ENCODE measurements around the gene TANGO6.

Gene TANGO6

DNA sequence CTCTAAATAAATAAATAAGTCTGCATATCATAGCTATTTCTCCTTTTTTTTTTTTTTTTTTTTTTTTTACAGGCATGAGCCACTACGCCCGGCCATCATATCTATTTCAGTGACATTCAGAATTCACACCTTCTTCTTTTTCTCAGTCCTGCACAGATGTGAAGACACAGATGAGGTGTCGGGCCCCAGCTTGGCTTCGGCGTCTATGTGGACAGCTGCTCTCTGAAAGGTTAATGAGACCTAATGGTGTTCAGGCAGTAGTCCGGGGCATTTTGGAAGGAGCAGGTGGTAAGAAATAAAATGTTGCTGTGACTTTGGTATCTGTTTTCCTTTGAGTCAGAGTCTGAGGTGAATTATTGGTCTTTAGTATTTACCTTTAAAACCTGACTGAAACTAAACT lies 23.6 kb downstream of the TANGO6 start:
- no peak for DNase-seq (ENCODE audit: low spot score)

DNA sequence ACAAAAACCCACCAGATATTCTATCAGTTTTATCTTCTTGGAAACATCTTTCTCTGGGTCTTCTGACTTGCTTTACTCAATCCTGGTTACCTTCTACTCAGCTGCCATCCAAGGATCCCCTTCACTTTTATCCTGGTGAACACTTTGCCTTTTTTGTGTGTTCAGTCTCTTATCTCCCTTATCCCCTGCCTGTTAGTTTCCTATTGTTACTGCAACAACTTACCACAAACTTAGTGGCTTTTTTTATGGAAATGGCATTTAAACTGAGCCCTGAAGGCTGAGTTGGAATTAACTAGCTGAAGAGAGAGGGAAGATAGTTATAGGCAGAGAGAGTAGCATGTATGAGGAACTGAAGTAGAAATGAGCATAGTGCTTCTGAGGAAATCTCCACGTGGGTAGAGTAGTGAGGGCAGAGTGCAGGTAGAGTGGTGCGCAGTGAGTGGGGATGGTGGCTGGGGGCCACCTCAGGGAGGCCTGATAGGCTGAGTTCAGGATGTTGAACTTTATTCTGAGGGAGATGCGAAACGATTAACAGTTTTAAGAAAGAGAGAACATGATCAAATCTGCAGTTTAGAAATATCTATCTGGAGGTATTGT lies 26.3 kb downstream of the TANGO6 start:
- no peak for DNase-seq (ENCODE audit: low spot score)

DNA sequence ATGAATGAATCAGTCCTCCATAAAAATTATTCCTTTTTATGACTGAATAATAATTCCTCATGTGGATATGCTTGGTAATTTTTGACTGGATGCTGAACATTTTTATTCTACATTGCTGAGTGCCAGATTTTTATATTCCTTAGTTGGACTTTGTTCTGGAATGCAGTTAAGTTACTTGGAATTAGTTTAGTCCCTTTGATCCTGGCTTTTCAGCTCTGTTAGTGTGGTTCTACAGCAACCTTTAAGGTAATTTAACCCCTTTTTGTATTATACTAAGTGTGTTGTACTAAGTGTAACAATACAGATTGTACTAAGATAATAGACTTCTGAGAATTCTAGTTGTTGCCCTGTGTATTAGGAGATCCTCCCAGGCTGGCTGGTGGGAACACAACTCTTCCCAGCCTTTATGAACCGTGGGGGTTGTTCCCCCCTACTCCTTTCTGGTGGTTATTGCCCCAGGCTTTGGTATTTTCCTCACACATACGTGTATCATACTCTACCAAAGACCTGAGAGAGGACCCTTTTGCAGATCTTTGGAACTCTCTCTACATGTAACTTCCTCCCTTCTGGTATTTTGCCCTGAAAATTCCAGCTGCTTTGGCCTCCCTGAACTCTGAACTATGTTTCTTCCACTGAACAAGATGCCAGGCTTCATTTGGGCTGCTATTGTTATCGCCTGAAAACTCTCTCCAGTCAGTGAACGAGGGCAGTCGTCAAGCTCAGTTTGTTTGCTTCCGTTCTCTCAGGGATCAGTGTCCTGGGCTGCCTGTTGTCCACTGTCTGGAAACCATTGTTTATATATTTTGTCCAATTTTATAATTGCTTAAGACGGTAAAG lies 30.5 kb downstream of the TANGO6 start:
- DNase-seq (ENCODE audit: low spot score) = no peak

DNA sequence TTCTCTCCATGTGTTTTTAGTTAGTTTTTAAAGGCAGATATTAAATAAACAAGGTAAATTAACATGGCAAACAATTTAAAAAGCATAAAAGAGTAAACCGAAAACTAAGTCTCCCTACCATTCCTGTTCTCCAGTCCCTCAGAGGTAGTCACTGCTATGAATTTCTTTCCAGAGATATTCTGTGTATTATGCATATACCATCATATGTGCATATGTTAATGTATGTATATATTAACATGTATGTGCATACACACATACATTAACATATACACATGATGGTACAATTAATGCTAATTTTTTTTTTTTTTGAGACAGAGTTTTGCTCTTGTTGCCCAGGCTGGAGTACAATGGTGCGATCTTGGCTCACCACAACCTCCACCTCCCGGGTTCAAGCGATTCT lies 32.5 kb downstream of the TANGO6 start:
- no peak for DNase-seq (ENCODE audit: low spot score)

DNA sequence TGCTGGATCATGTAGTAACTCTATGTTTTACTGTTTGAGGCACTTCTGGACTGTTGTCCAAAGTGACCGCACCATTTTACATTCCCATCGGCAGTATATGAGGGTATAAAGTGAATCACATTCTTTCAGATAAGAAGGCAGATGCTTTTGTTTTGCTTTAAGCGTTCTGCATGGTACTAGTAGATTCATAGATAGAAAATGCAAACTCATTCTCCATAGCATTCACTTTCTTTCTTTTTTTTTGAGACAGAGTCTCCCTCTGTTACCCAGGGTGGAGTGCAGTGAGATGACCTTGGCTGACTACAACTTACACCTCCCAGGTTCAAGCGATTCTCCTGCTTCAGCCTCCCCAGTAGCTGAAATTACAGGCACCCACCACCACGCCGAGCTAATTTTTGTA lies 40.4 kb downstream of the TANGO6 start:
- DNase-seq (ENCODE audit: low spot score) = no peak

DNA sequence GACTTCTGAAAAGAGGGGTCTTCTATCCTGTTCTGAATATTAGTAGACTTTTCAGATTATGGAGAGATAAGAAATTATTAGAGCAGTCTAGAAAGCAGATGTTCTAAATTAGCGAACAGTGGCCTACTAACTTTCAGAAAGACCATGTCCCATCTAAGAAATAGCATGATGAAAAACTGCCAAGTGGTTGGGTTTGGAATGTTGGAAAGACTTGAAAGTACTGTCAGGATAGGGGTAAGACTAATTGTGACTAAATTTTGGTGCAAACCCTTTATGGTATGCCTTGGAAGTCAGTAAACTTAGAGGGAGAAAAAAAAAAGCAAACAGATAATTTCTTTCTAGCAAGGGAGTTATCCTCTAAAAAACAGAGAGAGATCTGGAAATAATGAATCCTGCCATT lies 41.1 kb downstream of the TANGO6 start:
- no peak for DNase-seq (ENCODE audit: low spot score)

DNA sequence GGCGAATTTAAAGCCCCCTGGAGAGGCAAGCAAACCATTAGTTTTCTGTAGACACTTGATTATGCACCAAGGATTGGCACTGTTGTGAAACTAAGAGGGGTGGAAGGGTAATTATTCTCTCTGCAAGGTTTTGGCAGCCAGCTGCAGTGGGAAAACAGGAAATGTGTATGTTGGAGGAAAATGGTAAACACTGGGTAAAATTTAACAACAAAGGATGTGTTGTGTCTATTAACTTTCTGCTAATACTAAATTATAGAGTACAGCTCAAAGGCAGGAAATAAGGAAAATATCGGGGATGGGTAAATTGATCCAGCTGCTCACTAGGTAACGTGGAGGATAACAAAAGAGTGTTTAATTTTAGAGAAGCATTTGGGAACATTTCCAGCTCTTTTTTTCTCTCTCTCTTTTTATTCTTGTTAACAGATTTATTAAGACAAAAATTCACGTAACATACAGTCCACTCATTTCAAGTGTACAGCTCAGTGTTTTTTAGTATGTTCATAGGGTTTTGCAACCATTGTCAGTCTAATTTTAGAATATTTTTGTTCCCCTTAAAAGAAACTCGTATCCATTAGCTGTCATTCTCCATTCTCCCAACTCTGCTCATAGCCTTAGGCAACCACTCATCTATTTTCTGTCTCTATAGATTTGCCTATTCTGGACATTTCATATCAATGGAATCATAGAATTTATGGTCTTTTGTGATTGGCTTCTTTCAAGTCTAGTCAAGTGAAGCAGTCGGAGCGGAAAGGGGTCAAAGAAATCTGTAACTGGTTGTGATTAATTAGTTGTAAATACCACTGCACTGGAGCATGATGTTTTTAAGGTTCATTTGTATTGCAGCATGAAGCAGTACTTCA lies 41.8 kb downstream of the TANGO6 start:
- no peak for DNase-seq (ENCODE audit: low spot score)

DNA sequence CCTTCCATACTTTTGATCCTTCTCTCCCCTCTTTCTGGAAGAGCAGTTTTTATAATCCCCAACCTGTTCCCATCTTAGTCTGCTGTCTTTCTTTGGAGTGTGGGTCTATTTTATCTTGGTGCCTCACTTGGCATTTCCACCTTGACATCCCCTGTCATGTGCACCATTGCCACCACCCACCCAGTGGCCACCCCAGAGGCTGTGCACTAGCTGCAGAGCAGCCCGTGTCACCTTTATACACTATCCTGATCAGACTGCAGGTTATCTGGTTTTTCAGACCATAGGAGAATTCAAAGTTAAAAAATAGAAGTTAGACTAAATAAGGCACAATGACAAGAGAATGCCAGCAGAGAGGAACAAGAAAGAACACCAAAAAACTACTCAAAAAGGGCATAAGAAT lies 43.8 kb downstream of the TANGO6 start:
- no peak for DNase-seq (ENCODE audit: low spot score)

DNA sequence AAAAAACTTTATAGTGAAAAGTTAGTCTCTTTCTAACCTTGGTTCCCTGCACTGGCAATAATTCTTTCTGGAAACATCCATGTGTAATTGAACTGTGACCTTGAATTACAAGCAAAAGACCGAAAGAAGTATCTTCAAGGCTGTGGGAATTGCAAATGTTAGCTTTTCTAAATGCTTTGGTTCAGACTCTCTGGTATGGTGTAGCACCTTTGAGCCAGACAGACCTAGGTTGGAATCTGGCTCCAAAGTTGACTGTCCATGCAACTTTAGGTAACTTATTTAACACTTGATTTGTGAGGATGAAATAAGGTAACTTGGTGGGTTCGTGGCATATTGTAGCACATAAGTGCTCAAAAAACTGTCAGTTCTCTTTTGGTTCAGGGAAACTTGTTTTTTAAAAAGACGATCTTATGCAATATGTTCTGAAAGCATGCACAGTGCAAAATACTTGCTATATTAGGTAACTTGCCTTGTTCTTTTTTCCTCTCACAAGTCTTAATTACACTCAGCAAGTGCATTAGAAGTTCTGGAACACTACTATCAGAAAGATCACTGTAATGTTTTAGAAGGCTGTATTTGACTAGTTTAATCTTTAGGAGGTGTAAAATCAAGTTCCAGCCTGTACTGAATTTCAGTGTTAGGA lies 46.3 kb downstream of the TANGO6 start:
- no peak for DNase-seq (ENCODE audit: low spot score)

DNA sequence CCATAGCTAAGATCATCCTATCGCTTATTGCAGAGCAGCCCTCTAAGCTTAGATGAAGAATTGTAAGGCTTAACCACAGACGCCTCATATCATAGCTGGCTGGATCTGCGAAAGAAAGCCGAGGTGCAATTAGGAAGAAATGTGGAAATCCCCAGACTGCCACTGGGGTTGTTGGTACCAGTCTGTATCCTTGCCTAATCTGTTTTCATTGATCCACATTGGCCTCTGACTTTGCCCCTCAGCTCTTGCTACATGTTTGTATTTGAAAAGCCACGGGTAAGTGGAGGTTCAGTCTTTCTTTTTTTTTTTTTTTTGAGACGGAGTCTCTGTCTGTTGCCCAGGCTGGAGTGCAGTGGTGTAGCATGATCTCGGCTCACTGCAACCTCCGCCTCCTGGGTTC lies 48.9 kb downstream of the TANGO6 start:
- no peak for DNase-seq (ENCODE audit: low spot score)

DNA sequence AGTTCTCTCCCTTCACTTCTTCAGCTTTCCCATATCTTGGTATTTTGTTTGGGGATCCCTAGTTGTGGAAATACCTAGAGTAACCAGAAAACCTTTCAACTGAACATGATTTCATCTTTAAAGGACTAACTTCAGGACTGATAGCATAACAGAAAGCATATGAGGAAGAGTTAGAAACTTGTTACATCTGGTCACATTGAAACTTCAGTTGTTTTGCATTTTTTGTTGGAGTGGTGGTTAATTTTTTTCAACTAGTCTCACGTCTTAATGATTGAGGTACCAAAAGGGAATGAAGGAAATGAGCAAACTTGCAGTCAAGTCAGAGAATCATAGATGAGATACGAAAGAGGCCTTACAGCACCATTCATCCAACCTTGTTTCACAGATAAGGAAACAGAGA lies 49.6 kb downstream of the TANGO6 start:
- no peak for DNase-seq (ENCODE audit: low spot score)

DNA sequence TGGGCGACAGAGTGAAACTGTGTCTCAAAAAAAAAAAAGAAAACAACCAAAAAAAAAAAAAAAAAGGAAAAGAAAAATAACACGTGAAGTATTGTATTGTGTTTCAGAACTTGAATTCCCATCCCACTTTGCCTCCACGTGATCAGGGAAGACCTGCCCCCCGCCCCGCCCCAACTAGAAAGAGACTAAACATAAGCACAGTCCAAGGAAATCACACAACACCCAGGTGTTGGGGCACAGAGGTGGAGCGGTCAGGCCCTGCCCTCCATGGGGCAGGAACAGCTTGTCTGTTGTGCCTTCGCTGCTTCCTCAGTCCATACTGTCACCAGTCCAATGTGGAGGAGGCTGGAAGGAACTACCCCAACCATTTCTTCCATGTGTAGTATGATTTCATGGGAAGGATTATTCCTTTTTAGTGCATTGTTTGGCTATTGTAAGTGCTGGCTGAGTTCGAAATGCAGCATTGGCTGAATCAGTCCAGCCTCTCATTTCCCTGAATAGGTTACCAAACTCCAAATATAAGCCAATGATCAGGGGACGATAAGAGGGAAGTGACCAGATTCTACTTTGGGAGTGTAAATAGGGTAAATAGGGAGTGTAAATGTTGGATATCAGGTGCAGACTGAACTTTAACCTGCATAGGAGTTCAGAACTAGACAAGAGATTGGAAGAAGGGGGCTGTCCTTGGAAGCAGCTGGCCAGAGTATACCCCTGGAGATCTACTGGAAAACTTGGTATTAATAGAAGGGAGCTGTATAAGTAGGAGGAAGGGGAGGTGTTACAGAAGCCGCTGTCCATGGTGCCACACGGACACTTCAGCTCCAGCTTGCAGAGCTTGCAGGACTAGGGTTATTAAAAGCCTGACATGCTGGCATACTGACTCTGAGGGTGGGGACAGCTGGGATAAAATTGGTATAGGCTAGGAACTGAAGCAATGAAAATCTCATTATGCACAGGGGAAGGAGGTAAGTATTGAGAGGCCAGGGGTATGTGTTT lies 50.7 kb downstream of the TANGO6 start:
- peak; percentile 10 for DNase-seq (ENCODE audit: low spot score)

DNA sequence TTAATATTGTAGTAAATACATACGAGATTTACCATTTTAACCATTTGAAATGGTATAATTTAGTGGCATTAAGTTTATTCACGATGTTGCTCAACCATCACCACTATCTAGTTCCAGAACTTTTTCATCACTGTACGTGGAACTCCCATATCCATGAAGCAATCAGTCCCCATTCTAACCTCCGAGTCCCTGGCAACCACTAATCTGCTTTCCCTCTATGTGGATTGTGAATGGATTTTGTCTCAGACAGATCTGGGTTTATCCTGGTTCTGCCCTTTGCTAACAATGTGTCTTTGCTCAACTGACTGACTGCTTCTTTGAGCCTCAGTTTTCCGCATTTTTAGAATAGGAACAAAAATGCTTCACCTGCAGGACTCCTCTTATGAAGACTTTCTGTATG lies 51.4 kb downstream of the TANGO6 start:
- no peak for DNase-seq (ENCODE audit: low spot score)

DNA sequence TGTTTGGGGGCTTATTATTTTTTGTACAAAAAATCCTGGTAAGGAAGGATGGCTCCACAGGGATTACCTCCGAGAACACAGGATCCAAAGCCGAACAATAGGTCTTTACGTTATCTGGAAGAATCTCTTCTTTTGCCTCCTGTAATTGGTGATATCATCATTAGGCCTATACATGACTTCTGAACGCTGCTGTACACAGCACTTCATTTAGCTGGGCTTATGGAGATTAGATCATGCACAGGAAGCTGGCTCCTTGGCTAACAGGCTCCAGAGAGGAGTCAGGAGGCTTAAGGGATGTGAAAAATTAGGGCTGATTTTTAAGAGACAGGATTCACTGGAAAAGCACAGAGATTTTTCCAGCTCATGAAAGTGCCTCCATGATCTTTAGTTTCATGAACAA lies 54.7 kb downstream of the TANGO6 start:
- DNase-seq (ENCODE audit: low spot score) = no peak

DNA sequence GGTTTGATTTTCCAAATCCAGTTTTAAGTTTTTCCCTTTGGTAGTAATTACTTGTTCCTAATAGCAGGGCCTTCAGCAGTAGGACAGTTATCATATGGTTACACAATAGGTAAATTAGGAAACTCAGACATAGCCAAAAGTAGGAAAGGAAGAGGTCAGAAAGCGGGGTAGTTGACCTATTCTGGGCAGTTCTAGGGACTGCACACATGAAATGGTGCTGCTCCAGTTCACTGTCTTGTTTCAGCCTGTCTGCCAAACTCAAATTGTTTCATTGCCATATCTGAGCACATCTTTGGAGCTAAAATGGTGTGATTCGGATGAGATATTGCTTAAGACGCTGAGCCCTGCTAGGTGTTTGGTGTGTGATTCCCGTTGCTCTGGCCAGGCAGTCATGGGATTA lies 56.7 kb downstream of the TANGO6 start:
- no peak for DNase-seq (ENCODE audit: low spot score)

DNA sequence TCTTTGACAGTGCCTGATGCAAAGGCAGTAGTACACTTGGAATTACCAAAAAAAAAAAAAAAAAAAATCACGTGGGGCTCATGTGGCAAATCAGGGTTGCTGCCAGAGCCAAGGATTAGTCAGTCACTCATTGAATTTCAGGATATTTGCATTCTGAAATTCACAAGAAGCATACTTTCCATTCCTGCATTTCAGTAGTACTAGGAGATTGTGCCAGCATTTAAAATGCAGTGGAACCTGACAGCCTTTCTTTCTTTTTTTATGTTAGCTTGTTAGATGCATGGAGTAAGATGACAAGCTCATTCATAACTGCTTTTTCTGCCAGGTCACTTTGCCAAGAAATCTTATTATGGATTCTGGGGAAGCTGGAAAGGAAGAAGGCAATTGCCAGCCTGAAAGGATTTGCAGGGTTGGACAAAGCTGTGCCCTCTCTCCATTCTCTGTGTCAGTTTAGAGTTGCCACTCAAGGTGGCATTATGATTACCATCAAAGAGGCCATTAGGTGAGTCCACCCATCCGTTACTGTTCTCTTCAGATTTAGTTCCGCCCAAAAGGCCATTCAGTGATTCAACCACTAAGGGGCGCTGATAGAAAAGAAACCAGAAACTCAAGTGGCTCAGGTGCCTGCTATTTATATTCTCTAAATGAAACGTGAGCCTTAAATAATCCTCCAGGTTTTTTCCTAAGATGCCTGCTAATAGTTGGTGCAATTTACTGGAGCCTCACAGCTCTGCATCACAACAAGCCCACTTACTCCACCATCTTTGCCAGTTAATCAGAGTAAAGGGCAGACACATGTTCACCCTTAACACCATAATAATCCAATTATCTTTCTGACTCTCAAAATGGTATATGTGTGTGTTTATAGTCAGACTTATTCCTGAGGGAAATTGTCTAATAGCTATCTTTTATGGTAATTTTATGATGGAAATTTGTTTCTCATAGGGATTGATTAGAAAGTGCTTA lies 59.0 kb downstream of the TANGO6 start:
- peak; percentile 79 for DNase-seq (ENCODE audit: low spot score)

DNA sequence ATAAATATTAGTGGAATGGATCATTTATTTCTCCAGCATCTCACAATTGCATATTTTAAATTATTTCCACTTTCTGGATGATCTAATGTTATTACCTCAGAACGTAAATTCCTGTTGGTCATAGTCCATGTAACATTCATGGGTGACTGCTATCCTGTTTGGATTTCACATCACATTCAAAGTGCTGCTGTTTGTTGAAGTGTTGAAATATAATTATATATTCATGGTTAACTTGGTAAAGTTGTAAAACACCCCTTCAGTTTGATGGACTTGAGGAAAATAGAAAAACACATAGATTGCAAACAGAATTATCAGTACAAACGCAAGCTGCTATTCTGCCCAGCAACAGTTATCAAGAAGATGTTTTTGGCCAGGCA lies 59.6 kb downstream of the TANGO6 start:
- no peak for DNase-seq (ENCODE audit: low spot score)

DNA sequence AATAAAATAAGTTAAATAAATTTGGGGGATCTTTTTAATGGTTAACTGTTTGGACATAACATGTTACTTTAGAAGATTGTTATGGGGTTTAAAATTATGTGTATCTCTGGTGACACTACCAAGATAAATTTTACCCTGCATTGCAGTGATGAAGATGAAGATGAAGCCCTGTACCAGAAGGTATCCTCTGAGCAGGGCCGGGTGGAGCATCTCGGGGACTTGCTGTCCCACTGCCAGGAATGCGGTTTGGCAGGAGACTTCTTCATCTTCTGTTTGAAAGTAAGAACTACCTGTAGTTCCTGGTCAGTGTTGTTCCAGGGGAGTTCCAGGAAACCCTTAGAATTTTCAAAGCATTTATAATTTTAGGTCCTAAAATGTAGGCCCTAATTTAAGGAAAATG lies 64.0 kb downstream of the TANGO6 start:
- no peak for DNase-seq (ENCODE audit: low spot score)

DNA sequence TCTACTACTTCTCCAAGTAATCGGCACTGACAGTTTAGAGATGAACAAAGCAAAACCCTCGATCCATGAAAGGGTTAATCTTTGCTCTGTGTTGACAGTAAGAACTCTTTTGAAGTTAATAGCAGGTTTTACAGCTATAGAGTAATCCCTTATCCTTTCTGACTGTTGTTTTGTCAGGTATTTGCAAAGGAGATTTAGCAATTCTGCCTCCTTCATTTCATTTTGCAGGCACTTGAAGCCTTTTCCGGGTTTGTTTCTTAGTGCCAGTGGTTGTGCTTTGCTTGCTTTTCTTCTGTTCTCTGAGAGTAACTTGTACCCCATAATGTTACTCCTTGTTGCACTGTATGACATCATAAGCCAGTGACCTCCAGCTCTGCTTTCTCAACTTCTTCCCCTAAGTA lies 64.5 kb downstream of the TANGO6 start:
- no peak for DNase-seq (ENCODE audit: low spot score)

DNA sequence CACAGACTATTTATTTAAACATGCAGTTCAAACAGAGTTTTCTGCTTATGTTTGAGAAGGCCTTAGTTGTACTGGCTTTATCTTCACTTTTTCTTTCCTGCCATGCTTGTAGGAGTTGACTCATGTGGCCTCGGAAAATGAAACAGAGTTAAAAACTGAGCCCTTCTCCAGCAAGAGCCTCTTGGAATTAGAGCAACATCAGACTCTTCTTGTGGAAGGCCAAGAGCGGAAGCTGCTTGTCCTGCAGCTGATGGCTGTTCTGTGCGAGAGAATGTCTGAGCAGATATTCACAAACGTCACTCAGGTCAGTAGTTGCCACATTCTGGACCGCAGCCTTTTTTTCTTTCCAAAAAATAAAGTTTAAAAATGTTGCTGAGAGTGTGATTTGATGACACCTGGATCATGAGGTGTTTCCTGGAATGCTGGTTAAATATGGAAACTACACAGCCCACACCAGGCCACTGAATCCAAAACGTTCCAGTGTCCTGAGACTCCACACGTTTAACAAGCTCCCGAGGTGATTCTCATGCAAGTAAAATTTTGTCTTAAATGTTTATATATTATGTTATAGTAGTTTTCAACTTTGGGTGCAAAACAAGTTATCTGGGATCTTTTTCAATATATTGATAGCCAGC lies 65.9 kb downstream of the TANGO6 start:
- DNase-seq (ENCODE audit: low spot score) = peak; percentile 24

Data from AG08396 (cell line).